Liver (tissue), 9 donors: ENCODE data around the gene ADAMTS4. TPM values are rescaled to one million over a fixed set of nuclear protein-coding genes. Genes with fewer than 3 reads are reported as not detected.
A peak's percentile ranks its signal among the peaks of the same experiment; 100 is the strongest.

Experiments
- DNase-seq: peaks from one replicate; pipeline ENCODE4 v3.0.0-alpha.2; 2017; ENCODE audit warnings: low spot score
- H3K27ac ChIP-seq, 2 donors: one replicate each; pipeline ENCODE4 v1.7.0; 2013; ENCODE audit warnings: inconsistent platforms in 2 of 2, low read length in 2 of 2, control low read depth in 1 of 2, low read depth in 1 of 2, mild to moderate bottlenecking in 1 of 2
- H3K27me3 ChIP-seq, 4 donors: one replicate each; pipeline versions ENCODE4 v1.6.1 to v1.7.0; 2013; ENCODE audit warnings: low read length in 3 of 4, inconsistent platforms in 1 of 4, mild to moderate bottlenecking in 1 of 4, moderate library complexity in 1 of 4; ENCODE audit not compliant: control insufficient read depth in 4 of 4, insufficient read depth in 4 of 4
- H3K36me3 ChIP-seq, 4 donors: one replicate each; pipeline versions ENCODE4 v1.6.1 to v1.7.0; 2013; ENCODE audit warnings: low read length in 3 of 4, mild to moderate bottlenecking in 3 of 4, low read depth in 1 of 4, moderate library complexity in 1 of 4; ENCODE audit not compliant: control insufficient read depth in 4 of 4, insufficient read depth in 3 of 4
- H3K4me1 ChIP-seq, 4 donors: one replicate each; pipeline versions ENCODE4 v1.6.1 to v1.7.0; 2013; ENCODE audit warnings: low read length in 3 of 4, mild to moderate bottlenecking in 3 of 4, moderate library complexity in 1 of 4; ENCODE audit not compliant: control insufficient read depth in 4 of 4, insufficient read depth in 4 of 4
- H3K4me3 ChIP-seq, 3 donors: one replicate each; pipeline versions ENCODE4 v1.6.1 to v1.7.0; 2013; ENCODE audit warnings: low read length in 3 of 3, control low read depth in 1 of 3, low read depth in 1 of 3, mild to moderate bottlenecking in 1 of 3
- H3K9ac ChIP-seq, 2 donors: one replicate each; pipeline ENCODE4 v1.7.0; 2013; ENCODE audit warnings: low read length in 2 of 2, mild to moderate bottlenecking in 2 of 2, moderate library complexity in 2 of 2, control low read depth in 1 of 2, low read depth in 1 of 2
- H3K9me3 ChIP-seq, 4 donors: one replicate each; pipeline versions ENCODE4 v1.6.1 to v1.7.0; 2013; ENCODE audit warnings: low read length in 3 of 4; ENCODE audit not compliant: control insufficient read depth in 4 of 4
- ATF3 ChIP-seq: IDR thresholded peaks from 2 replicates; pipeline ENCODE4 v1.6.1; 2016; ENCODE audit warnings: antibody characterized with exemption
- EGR1 ChIP-seq, 2 donors: IDR thresholded peaks; 2 replicates each; pipeline ENCODE4 v1.6.1; 2016 to 2018; ENCODE audit warnings: antibody characterized with exemption in 2 of 2, low read depth in 2 of 2
- FOXA1 ChIP-seq: IDR thresholded peaks from 2 replicates; pipeline ENCODE4 v1.6.1; 2016; ENCODE audit warnings: antibody characterized with exemption
- FOXA2 ChIP-seq: IDR thresholded peaks from 2 replicates; pipeline ENCODE4 v1.6.1; 2016; ENCODE audit warnings: antibody characterized with exemption
- GABPA ChIP-seq, 2 donors: IDR thresholded peaks in 1 of 2; conservative IDR thresholded peaks in 1 of 2; 2 replicates each; pipeline ENCODE4 v1.6.1; 2016; ENCODE audit warnings: antibody characterized with exemption in 2 of 2, mild to moderate bottlenecking in 1 of 2, moderate library complexity in 1 of 2
- HNF4A ChIP-seq, 2 donors: conservative IDR thresholded peaks; 2 replicates each; pipeline ENCODE4 v1.6.1; 2016; ENCODE audit warnings: antibody characterized with exemption in 2 of 2, mild to moderate bottlenecking in 2 of 2
- HNF4G ChIP-seq: IDR thresholded peaks from 2 replicates; pipeline ENCODE4 v1.6.1; 2016; ENCODE audit warnings: antibody characterized with exemption
- JUND ChIP-seq, 2 donors: IDR thresholded peaks; 2 replicates each; pipeline ENCODE4 v1.6.1; 2016; ENCODE audit warnings: antibody characterized with exemption in 2 of 2
- MAX ChIP-seq: IDR thresholded peaks from 2 replicates; pipeline ENCODE4 v1.6.1; 2016; ENCODE audit warnings: antibody characterized with exemption
- NR2F2 ChIP-seq: IDR thresholded peaks from 2 replicates; pipeline ENCODE4 v1.6.1; 2016; ENCODE audit warnings: antibody characterized with exemption
- RAD21 ChIP-seq, 2 donors: IDR thresholded peaks; 2 replicates each; pipeline ENCODE4 v1.6.1; 2016; ENCODE audit warnings: antibody characterized with exemption in 2 of 2, mild to moderate bottlenecking in 2 of 2
- RXRA ChIP-seq, 2 donors: IDR thresholded peaks; 2 replicates each; pipeline ENCODE4 v1.6.1; 2017 to 2018; ENCODE audit warnings: antibody characterized with exemption in 2 of 2, mild to moderate bottlenecking in 1 of 2
- SP1 ChIP-seq: IDR thresholded peaks from 2 replicates; pipeline ENCODE4 v1.6.1; 2018; ENCODE audit warnings: antibody characterized with exemption, mild to moderate bottlenecking
- TAF1 ChIP-seq: conservative IDR thresholded peaks from 2 replicates; pipeline ENCODE4 v1.6.1; 2016; ENCODE audit warnings: antibody characterized with exemption, mild to moderate bottlenecking
- YY1 ChIP-seq: IDR thresholded peaks from 2 replicates; pipeline ENCODE4 v1.6.1; 2016; ENCODE audit warnings: antibody characterized with exemption, mild to moderate bottlenecking
- ZBTB33 ChIP-seq: IDR thresholded peaks from 2 replicates; pipeline ENCODE4 v1.6.1; 2016; ENCODE audit warnings: antibody characterized with exemption
- WGBS: extraction: QIAGEN DNeasy Blood & Tissue Kit; methylation state at CpG from one replicate; pipeline ENCODE4 v1.1.7; 2013; 5-methylcytosine and 5-hydroxymethylcytosine counted together
- polyA plus RNA-seq, 2 donors: library from polyadenylated mRNA; stranded (reverse) in 1 of 2; unstranded in 1 of 2; fragments of 200-250 nt in 1 of 2; fragments of >200 nt in 1 of 2; fragmentation: Nextera tagmentation in 1 of 2; extraction: Ambion mirVana in 1 of 2; gene quantifications; one replicate each; pipeline versions ENCODE4 v1.2.1 to v1.2.3, GENCODE V29; 2013 to 2015
- total RNA-seq, 2 donors: library from RNA; depleted of rRNA; stranded (reverse); fragments of >200 nt; gene quantifications; one replicate each; pipeline ENCODE4 v1.2.3, GENCODE V29; 2014
- TF ChIP-seq, protein P1 (sequence below): IDR thresholded peaks from 2 replicates; pipeline ENCODE4 v1.6.1; 2016; ENCODE audit warnings: antibody characterized with exemption, mild to moderate bottlenecking
- TF ChIP-seq, protein P2 (sequence below): fragments of 150-350 bp; IDR thresholded peaks from 2 replicates; pipeline ENCODE4 v1.5.1; 2017; ENCODE audit warnings: improper control_type of control experiment, low read depth, low read length; ENCODE audit not compliant: missing input control
- donor health status: healthy.
- donor health status: healthy.
- donor health status: healthy.
- donor health status: healthy.
- donor health status: healthy.

Gene ADAMTS4
- total and polyA plus RNA-seq, 4 donors = 0.21 to 2.2 (median 0.38) TPM

- DNase-seq = peak; percentile 99
- H3K9ac ChIP-seq = peak within 1 kb of the TSS; percentile 82 to 96
- no peaks in the 10 kb centered on the region for H3K9me3 ChIP-seq
- TF ChIP-seq RAD21 (IDR thresholded peaks at IDR 0.05) (peak; percentile 47 to 55), YY1 (peak; percentile 99), RXRA (IDR thresholded peaks at IDR 0.05) (peak; percentile 66 to 70), ZBTB33 (no peak), ATF3 (no peak), HNF4G (no peak), MAX (peak; percentile 77), SP1 (peak; percentile 69), FOXA2 (no peak), EGR1 (IDR thresholded peaks at IDR 0.05; ENCODE audit: low read depth in 2 of 2) (peak; percentile 87 to 94), HNF4A (conservative IDR thresholded peaks at IDR 0.05) (peak; percentile 13 to 43), JUND (IDR thresholded peaks at IDR 0.05) (no peak), FOXA1 (no peak), NR2F2 (peak; percentile 39), TAF1 (no peak), GABPA (IDR thresholded peaks at IDR 0.05 in 1 of 2, conservative IDR thresholded peaks at IDR 0.05 in 1 of 2) (no peak)
- TF ChIP-seq, protein P1, sequence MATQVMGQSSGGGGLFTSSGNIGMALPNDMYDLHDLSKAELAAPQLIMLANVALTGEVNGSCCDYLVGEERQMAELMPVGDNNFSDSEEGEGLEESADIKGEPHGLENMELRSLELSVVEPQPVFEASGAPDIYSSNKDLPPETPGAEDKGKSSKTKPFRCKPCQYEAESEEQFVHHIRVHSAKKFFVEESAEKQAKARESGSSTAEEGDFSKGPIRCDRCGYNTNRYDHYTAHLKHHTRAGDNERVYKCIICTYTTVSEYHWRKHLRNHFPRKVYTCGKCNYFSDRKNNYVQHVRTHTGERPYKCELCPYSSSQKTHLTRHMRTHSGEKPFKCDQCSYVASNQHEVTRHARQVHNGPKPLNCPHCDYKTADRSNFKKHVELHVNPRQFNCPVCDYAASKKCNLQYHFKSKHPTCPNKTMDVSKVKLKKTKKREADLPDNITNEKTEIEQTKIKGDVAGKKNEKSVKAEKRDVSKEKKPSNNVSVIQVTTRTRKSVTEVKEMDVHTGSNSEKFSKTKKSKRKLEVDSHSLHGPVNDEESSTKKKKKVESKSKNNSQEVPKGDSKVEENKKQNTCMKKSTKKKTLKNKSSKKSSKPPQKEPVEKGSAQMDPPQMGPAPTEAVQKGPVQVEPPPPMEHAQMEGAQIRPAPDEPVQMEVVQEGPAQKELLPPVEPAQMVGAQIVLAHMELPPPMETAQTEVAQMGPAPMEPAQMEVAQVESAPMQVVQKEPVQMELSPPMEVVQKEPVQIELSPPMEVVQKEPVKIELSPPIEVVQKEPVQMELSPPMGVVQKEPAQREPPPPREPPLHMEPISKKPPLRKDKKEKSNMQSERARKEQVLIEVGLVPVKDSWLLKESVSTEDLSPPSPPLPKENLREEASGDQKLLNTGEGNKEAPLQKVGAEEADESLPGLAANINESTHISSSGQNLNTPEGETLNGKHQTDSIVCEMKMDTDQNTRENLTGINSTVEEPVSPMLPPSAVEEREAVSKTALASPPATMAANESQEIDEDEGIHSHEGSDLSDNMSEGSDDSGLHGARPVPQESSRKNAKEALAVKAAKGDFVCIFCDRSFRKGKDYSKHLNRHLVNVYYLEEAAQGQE = peak; percentile 8
- TF ChIP-seq, protein P2, sequence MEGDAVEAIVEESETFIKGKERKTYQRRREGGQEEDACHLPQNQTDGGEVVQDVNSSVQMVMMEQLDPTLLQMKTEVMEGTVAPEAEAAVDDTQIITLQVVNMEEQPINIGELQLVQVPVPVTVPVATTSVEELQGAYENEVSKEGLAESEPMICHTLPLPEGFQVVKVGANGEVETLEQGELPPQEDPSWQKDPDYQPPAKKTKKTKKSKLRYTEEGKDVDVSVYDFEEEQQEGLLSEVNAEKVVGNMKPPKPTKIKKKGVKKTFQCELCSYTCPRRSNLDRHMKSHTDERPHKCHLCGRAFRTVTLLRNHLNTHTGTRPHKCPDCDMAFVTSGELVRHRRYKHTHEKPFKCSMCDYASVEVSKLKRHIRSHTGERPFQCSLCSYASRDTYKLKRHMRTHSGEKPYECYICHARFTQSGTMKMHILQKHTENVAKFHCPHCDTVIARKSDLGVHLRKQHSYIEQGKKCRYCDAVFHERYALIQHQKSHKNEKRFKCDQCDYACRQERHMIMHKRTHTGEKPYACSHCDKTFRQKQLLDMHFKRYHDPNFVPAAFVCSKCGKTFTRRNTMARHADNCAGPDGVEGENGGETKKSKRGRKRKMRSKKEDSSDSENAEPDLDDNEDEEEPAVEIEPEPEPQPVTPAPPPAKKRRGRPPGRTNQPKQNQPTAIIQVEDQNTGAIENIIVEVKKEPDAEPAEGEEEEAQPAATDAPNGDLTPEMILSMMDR = peak; percentile 19
- WGBS = 1% methylated on average over 50 of the region's 50 CpGs
- no peaks in the 10 kb centered on the region for H3K27me3 ChIP-seq
- peaks cover 0 to 31% (median 26%) of the 10 kb centered on the region in 4 donors for H3K4me1 ChIP-seq
- peak within 1 kb of the TSS; percentile 70 to 98 (median 80) for H3K4me3 ChIP-seq
- peaks cover 0 to 23% (median 15%) of the 10 kb centered on the region in 4 donors for H3K36me3 ChIP-seq
- peak within 1 kb of the TSS; percentile 92 to 95 for H3K27ac ChIP-seq
Observed at GRCh38 chr1:161177112-161177935, 21.5 kb downstream of the ADAMTS4 start, which contains the start of gene B4GALT3. B4GALT3 (minus strand) TSS chr1:161177507; CDS start chr1:161176060, 1,447 bp downstream.
